NCI-H460 (cell line): ENCODE results near the gene STK17A. TPM values are rescaled to one million over a fixed set of nuclear protein-coding genes. Genes with fewer than 3 reads are reported as not detected.
A peak's percentile ranks its signal among the peaks of the same experiment; 100 is the strongest.

Experiments
- DNase-seq: peaks from one replicate; pipeline ENCODE4 v3.0.0-alpha.2; 2016; ENCODE audit warnings: low read depth; ENCODE audit errors: extremely low read depth
- polyA plus RNA-seq: library from polyadenylated mRNA; depleted of rRNA; stranded (reverse); fragments of >200 nt; gene quantifications from 2 replicates; pipeline ENCODE4 v1.2.3, GENCODE V29; 2014; cell fraction: nucleus; rRNA removed
- total RNA-seq: library from RNA; depleted of rRNA; stranded (reverse); fragments of >200 nt; shearing (Covaris generic); gene quantifications from 2 replicates; pipeline ENCODE4 v1.2.3, GENCODE V29; 2014; rRNA removed

The STK17A gene
- 57.8 and 61.6 TPM in 2 replicates for total RNA-seq
- 100 and 106 TPM in 2 replicates for polyA plus RNA-seq

GRCh38 chr7:43582503-43583423 lies at the start of gene STK17A:
TSS of gene STK17A (plus strand) at chr7:43583108. CDS start at chr7:43583244, 136 bp downstream.
- DNase-seq: peak; percentile 92

GRCh38 chr7:43533801-43534479 lies 49.0 kb upstream of the STK17A start:
- DNase-seq: no peak

- DNase-seq: no peak
Measured at GRCh38 chr7:43535031-43535451, 47.9 kb upstream of the STK17A start.

- no peak for DNase-seq
Measured at GRCh38 chr7:43535810-43536585, 46.9 kb upstream of the STK17A start.

- no peak for DNase-seq
Measured at GRCh38 chr7:43536773-43537172, 46.1 kb upstream of the STK17A start.

GRCh38 chr7:43537765-43538403 lies 45.0 kb upstream of the STK17A start:
- DNase-seq: no peak

- no peak for DNase-seq
Measured at GRCh38 chr7:43538404-43538771, 44.5 kb upstream of the STK17A start.

- no peak for DNase-seq
Measured at GRCh38 chr7:43540471-43540870, 42.4 kb upstream of the STK17A start.

GRCh38 chr7:43542716-43543115 lies 40.2 kb upstream of the STK17A start:
- DNase-seq: no peak

- DNase-seq: no peak
Measured at GRCh38 chr7:43546231-43546630, 36.7 kb upstream of the STK17A start.

- DNase-seq: no peak
Measured at GRCh38 chr7:43550427-43550826, 32.5 kb upstream of the STK17A start.

GRCh38 chr7:43552122-43552521 lies 30.8 kb upstream of the STK17A start:
- no peak for DNase-seq

- no peak for DNase-seq
Measured at GRCh38 chr7:43553999-43554398, 28.9 kb upstream of the STK17A start.

- no peak for DNase-seq
Measured at GRCh38 chr7:43554423-43554822, 28.5 kb upstream of the STK17A start.

- peak; percentile 44 for DNase-seq
Measured at GRCh38 chr7:43557831-43558495, 24.9 kb upstream of the STK17A start.

- no peak for DNase-seq
Measured at GRCh38 chr7:43559171-43559945, 23.6 kb upstream of the STK17A start.

- DNase-seq: no peak
Measured at GRCh38 chr7:43559946-43560335, 23.0 kb upstream of the STK17A start.

GRCh38 chr7:43560742-43561330 lies 22.1 kb upstream of the STK17A start:
- DNase-seq: no peak

- no peak for DNase-seq
Measured at GRCh38 chr7:43562383-43562782, 20.5 kb upstream of the STK17A start.
